GM21515 (cell line): ENCODE measurements around the gene STX1A.

Experiments used
- ATAC-seq: cut with Tn5 transposase; IDR thresholded peaks from one replicate; pipeline ENCODE4 v1.9.1; 2021; ENCODE audit not compliant: unreplicated experiment

STX1A gene

GRCh38 chr7:73708961-73709549, 10.4 kb downstream of the STX1A start:
- no peak for ATAC-seq

- no peak for ATAC-seq
Measured at GRCh38 chr7:73707045-73707631, 12.3 kb downstream of the STX1A start.

- no peak for ATAC-seq
Measured at GRCh38 chr7:73706126-73707044, 13.1 kb downstream of the STX1A start.

- no peak for ATAC-seq
Measured at GRCh38 chr7:73705551-73705920, 13.9 kb downstream of the STX1A start.

- ATAC-seq: no peak
Measured at GRCh38 chr7:73704640-73705550, 14.6 kb downstream of the STX1A start.

GRCh38 chr7:73703757-73704639, 15.5 kb downstream of the STX1A start:
- no peak for ATAC-seq

GRCh38 chr7:73703225-73703624, 16.2 kb downstream of the STX1A start:
- no peak for ATAC-seq

GRCh38 chr7:73702665-73703064, 16.8 kb downstream of the STX1A start:
- no peak for ATAC-seq

GRCh38 chr7:73702226-73702625, 17.2 kb downstream of the STX1A start:
- ATAC-seq: no peak

GRCh38 chr7:73701357-73701995, 18.0 kb downstream of the STX1A start:
- no peak for ATAC-seq

- ATAC-seq: no peak
Measured at GRCh38 chr7:73700581-73701134, 18.8 kb downstream of the STX1A start.

- no peak for ATAC-seq
Measured at GRCh38 chr7:73700069-73700423, 19.4 kb downstream of the STX1A start.

GRCh38 chr7:73699370-73700068, 19.9 kb downstream of the STX1A start:
- ATAC-seq: no peak

GRCh38 chr7:73698410-73698809, 21.1 kb downstream of the STX1A start:
- ATAC-seq: no peak

GRCh38 chr7:73696372-73696771, 23.1 kb downstream of the STX1A start:
- no peak for ATAC-seq

- no peak for ATAC-seq
Measured at GRCh38 chr7:73690646-73691045, 28.8 kb downstream of the STX1A start.

GRCh38 chr7:73688288-73688687, 31.2 kb downstream of the STX1A start:
- no peak for ATAC-seq

- no peak for ATAC-seq
Measured at GRCh38 chr7:73685311-73685710, 34.2 kb downstream of the STX1A start.
